NAMALWA (cell line): ENCODE data around the gene AHRR.
"Not testable (repeated sequence)": the region's sequence is repeated elsewhere in the genome, so short reads cannot be mapped to it uniquely, and the experiment has no call there.

Experiments
- DNase-seq: peaks from one replicate; pipeline ENCODE4 v3.0.0-alpha.2; 2015; ENCODE audit warnings: low spot score

The AHRR gene

DNA sequence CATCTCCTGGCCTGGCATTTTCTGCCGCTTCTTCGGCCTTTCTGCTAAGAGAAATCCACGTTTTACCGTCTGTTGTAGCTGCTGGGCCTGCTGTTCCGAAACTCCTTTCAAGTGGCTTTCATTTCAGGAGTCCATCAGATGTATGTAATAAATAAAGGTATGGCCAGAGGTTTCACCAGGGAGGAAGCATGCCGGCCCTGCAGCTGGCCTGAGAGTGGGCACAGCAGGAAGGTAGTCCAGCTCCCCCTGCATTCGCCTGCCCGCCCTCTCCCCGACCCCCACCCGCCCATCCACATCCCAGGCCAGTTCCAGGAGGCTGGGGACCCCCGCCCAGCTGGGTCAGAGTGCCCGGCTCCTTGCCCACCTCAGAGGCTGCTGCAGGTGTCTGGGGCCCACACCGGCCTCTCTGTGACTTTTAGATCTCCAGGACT is 75.0 kb downstream of the AHRR start:
- DNase-seq: peak; percentile 31

DNA sequence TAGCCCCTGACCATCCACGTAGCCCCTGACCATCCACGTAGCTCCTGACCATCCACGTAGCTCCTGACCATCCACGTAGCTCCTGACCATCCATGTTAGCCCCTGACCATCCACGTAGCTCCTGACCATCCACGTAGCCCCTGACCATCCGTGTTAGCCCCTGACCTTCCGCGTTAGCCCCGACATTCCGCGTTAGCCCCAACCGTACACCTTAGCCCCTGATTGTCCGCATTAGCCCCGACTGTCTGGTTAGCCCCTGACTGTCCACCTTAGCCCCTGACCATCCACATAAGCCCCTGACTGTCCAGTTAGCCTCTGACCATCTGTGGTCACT is 76.6 kb downstream of the AHRR start:
- DNase-seq: not testable (repeated sequence)

DNA sequence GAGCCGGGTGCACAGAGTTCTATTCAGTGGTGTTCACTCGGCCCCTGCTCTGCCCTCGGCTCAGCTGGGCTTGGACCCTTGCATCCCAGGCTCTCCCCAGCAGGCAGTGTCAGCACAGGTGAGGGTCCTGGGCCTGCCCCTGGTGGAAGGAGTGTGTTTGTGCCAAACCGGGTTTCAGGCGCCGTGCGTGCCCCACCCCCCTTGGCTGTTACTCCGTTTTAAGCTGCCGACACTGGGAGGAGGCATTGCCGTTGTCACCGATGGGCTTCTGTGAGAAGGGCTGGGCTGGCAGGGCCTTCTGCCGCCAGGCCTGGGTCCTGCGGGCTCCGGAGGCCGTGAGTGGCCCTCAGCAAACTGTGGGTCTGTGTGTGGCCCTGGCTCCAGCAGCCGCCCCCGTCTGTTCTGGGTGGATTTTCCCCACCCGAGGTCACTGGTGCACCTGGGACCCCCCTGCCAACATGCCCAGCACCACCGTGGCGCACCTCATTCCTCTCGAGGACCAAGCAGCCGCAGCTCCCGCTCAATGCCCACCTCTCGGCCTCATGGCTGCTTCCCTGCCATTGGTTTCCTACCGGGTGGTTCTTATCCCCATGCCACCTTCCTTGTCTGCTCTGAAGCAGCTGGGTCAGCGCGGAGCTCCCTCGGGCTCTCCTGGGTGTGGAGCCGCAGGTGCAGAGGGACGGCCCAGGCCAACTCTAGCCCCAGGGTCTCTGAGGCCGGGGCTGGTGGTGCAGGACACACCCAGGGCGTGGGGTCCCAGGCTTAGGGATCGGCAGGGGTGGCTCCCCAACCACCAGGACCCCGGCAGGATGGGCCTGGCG is 77.2 kb downstream of the AHRR start:
- no peak for DNase-seq

DNA sequence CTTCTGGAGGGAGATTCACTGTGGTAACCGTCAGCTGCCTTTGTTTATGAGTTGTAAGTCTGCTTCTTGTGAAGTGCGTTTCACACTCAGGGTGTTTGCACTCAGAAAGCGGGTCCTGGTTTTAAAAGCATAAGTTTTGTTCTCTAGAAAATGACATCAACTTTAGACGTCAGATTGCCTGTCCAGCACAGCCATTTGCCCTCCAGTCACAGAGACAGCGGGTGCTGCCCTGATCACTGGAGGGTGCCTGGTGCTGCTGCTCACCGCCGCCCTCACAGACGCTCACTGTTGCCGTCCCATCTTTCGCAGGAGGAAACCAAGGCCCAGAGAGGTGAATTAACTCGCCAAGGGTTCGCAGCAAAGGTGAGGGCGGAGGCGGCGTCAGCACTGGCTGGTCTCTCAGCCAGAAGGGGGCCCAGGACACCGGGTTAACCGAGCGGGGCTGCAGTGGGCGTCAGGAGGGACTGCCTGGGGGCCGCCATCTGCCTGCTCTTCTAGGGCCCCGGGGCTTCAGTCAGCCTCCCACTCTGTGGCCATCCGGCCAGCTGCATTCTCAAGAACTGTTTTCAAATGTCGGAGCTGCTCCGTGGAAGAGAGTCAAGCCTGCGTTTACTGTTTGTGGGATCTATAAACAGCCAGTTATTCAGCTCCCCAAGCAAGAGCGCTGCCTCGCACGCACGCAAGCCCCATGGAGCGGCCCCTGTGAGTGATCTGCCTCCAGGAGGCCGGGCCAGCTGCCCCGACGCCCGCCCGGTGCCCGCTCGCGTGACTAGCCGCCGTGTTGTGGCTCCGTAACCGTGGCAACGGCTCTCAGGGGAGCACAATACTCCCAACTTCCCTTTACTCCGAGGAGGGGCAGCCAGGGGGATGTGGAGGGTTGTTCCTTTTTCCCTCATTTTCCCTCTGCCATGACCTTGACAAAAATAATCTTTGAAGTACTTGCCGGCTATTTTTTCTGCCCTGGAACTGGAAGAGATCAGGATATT is 78.1 kb downstream of the AHRR start:
- peak; percentile 73 for DNase-seq

DNA sequence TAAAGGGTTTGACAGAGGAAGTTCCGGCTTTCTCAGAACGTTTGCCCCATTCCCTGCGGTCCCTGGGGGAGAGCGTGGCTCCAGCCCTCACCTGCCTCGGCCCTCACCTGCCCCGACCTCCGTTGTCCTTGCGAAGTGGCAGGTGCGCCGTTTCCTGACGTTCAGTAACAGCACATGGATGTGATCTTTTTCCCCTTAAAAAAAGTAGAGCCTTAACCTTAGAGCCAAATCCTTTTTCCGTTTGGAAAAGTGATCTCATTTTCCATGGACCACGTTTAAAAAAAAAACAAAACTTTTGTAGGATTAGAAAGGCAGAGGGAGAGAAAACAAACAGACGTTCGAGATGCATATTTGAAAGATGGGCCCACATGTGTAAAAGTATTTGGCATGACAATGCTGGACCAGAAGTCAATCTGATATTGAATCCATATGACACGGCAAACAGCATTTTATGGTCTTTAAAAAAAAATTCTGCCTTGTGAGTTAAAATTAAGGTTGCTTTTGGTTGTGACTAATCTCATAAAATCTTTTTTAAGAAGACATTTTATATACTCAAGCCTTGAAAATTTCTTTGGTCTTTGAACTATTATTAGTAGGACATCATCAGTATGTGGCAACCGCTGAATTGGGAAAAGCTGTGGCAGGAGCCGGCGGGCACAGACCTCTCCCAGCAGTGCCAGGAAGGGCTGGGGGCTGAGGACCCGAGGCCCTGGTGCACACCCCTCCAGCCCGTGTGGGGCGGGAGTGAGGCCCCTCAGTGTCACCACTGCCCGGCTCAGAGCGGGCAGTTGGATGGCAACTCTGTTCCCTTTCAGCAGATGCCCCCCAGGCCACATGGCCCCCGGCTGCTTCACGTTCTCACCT is 79.0 kb downstream of the AHRR start:
- no peak for DNase-seq

DNA sequence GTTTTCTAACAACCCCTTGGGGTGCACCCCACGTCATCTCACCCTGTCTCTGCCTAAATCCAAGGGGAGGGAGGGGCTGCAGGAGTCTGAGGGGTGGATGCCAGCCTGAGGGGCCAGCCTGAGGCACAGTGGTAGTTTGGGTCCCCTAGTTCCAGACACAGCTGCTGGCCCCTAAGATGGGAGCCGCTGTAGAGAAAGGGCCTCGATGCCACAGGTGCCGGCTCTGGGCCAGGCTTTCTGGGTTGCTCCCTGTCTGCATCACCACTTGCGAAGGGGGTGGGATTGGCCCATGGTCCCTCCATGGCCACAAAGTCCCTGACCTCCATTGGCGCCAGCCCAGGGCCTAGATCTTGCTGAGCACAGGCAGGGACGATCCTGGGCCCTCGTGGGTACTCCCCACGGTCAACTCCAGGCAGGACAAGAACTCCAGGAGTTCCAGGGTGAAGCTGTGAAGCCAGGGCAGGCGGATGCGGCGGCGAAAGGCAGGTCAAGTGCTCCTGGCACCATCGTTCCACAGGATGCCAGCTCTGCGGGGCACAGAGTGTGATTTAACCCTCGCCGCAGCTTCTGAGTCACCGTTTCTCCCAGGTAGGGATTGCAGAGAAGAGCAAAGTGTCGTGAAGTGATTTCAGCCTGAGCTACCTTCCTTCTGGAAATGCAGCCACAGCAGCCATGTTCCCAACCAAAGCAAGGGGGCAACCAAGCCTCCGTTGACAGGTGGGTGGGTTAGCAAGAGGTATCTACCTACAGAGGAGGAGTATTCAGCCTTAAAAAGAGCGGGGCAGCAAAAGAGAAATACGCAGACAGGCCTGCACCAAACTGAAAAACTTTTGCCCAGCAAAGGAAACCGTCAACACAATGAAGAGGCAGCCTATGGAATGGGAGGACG is 79.9 kb downstream of the AHRR start:
- DNase-seq: no peak

DNA sequence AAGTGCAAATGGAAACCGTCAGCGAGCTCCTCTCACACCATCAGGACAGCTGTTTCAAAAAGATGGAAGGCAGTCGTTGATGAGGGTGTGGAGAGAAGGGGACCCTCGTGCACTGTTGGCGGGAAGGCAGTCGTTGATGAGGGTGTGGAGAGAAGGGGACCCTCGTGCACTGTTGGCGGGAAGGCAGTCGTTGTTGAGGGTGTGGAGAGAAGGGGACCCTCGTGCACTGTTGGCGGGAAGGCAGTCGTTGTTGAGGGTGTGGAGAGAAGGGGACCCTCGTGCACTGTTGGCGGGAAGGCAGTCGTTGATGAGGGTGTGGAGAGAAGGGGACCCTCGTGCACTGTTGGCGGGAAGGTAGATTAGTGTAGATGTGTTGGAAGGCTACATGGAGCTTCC is 80.7 kb downstream of the AHRR start:
- DNase-seq: not testable (repeated sequence)

DNA sequence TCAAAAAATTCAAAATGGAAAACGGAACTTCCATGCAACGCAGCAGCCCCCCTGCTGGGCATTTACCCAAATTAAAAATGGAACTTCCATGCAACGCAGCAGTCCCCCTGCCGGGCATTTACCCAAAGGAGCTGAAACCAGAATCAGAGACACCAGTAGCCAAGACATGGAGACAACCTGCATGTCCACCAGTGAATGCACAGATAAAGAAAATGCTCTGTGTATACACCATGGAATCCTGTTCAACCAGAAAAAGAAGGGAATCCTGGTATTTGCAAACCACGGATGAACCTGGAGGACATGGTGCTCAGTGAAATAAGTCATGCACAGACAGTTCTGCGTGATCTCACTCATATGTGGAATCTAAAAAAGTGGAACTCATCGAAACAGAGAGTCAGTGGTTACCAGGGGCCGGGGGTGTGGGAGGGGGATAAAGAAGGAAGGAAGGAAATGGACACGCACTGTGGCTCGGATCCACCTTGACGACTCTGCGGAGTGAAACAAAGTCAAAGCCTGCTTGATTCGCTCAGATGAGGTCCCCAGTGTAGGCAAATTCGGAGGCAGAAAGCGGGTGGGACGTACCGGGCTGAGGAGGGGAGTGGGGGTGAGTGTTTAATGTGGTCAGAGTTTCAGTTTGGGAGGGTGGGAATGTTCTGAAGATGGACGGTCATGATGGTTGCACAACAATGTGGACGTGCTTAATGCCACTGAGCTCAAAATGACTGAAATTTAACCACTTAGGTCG is 81.3 kb downstream of the AHRR start:
- DNase-seq: no peak

DNA sequence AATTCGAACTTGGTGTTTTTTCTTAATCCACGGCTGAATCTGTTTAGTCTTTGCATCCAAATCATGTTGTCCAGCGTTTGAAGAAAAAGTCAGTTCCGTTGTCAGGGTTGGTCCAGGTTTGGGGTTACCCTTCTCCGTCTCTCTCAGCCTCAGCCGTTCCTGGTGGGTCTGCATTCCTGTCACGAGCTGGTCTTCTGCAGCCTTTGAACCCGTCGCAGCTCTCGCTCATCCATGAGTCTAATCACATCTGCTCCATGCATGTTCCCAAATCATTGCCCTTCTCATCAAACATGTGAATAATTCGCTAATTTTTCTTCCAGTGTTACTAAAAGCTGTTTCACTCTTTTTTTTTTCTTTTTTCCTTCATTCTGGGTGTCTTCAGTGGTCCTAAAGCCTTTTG is 82.5 kb downstream of the AHRR start:
- DNase-seq: no peak

DNA sequence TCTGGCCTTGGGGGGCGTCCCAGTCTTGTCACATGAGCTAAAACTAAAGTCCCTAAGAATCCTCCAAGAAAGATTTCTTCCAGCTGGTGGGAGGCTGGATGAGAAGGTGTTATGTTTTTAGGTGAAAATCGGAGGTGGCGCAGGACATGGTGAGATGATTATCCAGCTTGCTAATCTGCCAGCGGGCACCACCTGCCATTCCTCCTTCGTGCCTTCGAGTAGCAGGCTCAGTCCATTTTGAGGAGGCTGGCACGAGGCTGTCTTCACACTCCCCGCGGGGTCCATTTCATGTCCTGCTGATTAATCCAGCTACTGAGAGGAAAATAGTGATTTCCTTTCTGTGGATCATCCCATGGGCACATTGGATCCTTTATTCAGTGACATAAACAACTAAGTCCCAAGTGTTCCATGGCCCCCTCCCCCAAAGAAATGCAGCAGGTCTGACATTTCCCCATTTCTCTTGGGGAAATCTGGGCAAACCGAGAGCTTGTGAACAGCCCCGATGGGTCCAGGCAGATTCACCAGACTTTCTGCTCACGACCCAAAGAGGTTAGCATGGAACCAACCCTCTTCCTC is 83.2 kb downstream of the AHRR start:
- DNase-seq: no peak

DNA sequence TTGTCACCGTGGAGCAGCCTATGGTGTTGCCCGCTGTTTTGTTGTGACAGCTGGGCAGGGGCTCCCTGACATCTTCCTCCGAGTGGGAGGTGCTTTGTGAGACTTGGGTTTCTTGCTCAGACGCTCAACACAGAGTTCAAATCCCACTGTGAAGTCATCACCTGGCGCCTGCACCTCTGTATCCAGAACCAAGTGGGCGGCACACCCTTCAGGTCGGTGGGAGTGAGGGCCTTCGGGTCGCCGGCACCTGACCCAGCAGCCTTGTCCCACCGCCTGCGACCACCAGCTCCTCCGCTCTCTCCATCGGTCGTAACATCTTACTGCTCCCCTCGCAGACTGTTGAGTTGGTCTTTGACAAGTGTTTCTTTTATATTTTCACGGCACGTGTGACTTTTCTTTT is 83.9 kb downstream of the AHRR start:
- DNase-seq: no peak

DNA sequence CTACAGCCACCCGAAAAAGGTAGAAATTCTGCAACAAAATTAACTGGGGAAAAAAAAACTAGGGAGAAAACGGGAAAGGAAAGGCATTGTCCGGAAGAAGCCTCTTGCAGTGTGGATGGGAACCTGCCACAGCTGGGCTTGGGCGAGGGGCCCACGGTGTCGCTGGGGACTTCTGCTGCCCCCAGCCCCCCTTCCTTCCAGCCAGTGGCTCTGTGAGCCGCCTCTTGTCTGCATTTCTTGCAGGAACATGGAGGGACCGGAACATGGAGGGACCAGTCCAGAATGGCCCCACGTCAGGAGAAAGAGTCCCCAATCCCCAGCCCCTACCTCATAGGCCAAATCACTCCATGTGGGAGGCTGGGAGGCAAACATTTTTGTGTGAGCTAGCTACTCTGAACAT is 84.5 kb downstream of the AHRR start:
- no peak for DNase-seq

DNA sequence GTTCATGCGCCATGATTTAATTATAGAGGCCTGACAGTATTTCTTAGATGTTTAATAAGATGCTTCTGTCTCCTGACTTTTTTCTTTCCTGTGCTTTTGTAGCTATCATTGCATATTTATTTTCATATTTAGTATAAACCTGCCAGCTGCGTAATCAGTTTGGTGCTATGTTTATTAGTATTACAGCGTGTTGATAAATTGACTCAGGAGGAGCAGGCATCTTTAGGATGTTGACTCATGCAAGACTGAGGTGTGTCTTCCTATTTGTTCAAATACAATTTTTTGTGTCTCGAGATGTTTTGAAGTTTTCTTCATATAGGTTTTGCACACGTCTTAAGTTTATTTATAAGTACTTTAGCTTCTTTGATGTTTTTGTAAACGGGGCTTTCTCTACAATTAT is 85.5 kb downstream of the AHRR start:
- DNase-seq: no peak

DNA sequence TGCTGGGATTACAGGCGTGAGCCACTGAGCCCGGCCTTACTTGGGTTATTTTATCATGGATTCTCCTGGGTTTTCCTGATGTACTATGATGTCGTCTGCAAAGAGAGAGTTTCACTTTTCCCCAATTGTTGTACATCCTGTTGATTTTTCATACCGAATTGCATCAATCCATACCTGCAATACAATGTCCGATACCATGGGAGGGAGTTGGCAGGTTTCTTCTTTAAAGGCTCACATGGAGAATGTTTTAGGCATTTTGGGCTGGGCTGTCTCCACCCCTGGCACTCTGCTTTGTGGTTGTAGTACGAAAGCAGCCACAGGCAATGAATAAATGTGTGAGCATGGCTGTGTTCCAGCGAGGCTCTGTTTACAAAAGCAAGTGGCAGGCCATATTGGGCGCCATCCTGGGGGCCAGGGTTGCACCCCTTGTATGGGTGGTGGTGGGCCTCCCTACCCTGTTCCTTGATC is 86.3 kb downstream of the AHRR start:
- DNase-seq: no peak

DNA sequence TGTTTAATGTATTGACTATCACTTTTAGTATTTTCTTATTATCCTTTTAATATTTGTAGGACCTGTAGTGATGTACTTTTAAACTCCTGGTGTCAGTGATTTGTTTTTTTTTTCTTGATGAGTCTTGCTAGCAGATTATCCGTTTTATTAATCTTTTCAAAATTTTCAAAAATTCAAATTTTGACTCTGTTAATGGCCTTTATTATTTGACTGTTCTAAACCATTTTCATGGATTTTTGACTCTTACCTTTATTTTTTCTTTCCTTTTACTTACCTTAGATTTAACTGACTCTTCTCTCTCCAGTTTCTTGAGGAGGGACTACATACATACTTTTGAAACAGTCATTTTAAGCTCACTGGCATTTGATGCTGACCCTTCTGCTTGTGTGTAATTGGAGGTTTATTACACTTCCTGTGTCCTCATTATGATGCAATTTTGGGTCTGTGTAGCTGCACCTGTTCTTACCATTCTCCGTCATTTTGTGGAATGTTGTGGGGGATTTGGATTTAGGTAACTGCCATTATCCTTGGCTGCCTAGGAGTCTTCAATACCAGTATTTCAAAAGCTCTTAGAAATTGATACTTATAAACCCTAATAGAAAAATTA is 89.5 kb downstream of the AHRR start:
- no peak for DNase-seq

DNA sequence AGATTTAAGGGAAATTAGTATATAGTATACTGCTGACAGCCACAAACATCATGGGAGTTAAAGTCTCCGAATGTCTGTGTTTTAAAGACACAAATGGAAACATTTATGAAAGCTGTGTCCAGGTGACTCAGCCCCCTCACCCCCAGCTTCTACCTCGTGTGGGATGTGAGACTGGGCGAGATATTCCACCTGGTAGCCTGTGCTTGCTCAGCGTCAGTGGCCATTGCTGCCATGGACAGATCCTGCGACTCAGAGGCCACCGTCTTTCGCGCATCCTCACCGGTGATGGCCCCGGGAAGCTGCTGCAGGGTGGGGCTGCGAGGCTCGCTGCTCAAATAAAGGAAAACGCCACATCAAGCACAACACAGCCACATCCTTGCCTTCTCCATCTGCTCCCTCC is 90.2 kb downstream of the AHRR start:
- DNase-seq: no peak

DNA sequence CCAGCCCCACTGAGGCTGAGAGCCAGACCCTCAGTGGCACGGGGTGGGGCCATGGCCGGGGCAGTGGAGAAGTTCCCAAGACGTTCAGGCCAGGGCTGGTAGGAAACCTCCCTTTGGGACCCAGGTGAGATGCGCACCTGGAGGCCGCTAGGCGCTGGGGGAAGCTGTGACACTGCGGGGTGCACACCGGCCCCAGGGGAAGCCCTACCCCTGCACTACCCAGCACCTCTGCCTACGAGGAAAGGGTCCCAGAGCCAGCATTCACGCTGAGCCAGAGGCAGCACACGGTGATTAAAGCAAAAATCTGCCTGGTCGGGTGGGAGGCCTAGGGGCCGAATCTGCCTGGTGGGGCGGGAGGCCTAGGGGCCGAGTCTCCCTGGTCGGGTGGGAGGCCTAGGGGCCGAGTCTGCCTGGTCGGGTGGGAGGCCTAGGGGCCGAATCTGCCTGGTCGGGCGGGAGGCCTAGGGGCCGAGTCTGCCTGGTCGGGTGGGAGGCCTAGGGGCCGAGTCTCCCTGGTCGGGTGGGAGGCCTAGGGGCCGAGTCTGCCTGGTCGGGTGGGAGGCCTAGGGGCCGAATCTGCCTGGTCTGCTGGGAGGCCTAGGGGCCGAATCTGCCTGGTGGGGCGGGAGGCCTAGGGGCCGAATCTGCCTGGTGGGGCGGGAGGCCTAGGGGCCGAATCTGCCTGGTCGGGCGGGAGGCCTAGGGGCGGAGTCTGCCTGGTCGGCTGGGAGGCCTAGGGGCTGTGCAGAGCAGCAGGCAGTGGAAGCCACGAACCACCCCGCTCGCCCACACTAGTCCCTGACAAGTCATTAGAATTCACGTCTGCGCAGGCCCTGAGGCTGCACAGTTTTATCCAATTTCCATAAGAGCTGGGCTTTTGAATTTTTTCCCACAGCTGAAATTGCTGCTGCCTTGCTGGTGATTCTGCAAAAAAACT is 93.7 kb downstream of the AHRR start:
- not testable (repeated sequence) for DNase-seq

DNA sequence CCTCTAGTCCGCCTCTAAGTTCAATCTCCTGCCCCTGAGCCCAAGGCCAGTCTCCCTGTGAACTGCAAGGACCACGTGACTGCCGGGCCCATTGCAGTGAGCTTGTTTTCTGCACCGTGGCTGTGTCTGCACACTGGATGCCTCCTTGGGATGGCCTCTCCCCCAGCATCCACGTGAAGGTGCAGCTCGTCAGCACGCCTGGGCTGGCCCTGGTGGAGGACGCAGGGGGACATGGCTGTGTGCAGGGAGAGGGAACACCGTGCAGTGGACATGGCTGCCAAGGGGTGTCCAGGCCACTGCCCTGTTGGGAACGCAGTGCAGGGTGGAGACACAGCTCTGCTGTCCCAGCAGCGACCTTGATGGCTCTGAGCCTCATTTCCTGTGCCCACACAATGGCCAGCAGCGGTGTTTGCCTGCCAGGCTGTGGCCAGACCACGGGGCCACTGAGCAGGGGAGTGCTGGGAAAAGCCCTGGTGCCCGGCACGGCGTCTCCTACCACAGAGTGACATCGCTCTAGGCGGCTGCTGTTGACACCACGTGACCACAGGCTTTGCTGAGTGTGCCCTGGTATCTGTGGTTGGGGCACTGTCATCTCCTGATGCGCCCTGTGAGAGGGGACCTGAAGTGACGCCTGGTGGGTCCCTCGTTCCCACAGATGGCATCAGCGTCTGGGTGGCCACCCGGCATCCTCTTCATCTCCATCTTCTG is 94.6 kb downstream of the AHRR start:
- DNase-seq: no peak
